CMK (cell line): ENCODE data around the gene GALC.

ENCODE experiments used
- DNase-seq: peaks from one replicate; pipeline ENCODE4 v3.0.0-alpha.2; 2010; ENCODE audit warnings: low read depth

Gene GALC

DNA sequence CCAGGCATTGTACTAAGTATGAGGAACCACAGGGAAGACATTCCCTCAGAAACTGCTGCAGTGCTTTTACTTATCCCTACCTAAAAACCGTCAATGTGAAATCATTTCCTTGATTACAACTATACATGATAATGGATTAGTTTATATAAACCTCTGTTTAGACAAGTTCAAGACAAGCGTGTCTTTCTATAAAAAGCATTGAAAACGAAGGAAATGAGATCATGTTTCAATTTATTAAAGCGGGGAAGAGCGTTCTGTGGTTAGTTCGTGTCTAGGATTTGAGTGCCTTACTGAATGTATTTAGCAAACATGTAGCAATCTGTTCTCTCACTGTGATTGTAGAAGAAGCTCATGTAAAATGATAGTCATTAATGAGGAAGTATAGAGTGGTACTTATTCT lies 37.5 kb downstream of the GALC start:
- no peak for DNase-seq

DNA sequence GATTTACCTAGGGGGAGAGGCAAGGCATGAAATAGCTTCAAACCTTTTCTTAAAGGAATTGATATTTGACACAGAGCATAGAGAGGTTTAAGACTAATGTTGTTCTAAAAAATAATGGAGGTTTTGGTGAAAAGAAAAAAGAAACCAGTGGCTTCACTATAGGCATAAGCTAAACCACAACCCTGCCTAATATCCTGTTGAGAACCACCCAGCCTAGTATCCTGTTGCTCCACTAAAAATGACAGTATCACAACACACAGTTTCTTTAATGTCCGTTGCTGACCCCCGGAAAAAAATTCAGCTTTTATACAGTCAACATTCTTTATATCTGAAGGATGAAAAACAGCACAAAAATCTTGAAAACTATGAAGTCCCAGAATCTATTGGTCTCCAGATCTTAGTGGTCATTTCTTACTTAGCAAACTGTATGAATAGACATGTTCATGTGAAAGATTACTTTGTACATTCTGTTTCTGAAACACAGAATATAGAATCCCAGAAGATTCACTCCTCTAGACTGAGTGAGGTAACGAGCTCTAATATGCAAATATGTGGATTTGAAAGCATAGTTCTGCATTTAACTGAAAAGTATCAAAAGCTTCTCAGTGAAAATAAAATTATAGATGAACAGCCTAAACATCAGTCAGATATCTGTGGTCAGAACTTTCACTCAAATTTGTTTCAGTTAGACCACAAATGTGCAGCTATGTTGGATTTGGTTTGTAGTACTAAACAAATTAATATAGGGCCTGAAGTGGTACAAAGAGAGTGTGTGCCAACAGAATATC lies 40.5 kb downstream of the GALC start:
- DNase-seq, result no peak

DNA sequence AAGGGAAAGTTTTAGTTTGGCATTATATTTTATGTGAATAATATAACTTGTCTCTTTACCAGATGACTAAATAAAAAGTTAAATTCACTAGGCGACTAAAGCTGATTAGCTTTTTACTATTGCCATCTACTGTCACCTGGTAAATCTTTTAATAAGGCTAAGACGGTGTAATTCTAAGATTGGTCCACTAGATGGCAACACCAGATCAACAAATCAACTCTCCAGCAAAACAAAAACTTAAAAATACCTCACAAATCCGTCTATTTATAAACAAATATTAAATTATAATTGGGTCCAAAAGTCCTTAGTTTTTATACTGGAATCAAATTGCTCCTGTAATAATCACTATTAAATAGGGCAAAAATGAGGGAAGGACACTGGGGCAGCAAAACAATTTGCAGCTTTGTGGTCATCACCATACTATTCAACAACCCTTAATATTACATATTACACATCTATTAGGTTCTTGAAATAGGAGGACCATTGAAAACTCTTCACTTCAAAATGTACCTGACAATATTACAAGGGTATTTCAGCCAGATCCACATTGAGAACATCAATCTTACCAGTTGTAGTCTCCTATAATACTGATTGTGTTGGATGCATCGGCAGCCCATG lies 47.9 kb downstream of the GALC start:
- peak; percentile 20 for DNase-seq

DNA sequence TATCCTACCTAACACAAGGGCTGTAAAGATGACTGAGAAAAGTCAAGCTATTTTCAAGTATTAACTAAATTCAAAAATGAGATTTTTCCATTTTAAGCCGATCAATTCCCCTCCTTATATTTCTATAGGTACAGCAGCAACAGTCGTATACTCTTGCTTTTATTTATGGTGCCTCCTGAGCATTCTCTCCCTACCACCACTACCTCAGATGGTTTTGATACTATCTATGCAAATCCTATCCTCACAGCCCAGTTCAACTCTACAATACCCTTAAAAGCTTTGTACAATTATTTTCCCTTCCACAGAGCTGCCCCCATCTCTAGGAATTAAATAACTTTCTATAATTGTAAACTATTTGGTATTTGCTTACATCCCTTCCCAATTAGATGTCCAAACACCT lies 52.1 kb downstream of the GALC start:
- no peak for DNase-seq

DNA sequence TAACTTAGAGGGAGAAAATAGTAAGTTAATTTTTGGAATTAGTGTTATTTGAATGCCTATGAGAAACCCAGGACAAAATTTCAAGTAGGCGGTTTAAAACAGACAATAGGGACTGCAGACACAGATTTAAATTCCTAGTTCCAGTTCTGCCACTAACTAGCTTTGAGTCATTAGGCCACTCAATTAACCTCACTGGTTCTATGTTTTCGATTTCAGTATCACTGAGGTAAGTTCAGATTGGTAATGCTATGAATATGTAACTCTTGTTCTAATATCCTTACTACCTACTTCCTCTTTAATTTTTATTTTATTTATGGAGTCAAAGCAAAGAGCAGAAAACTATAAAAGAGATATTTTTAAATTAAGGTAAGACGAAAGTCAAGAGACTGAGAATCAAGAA lies 52.6 kb downstream of the GALC start:
- no peak for DNase-seq

DNA sequence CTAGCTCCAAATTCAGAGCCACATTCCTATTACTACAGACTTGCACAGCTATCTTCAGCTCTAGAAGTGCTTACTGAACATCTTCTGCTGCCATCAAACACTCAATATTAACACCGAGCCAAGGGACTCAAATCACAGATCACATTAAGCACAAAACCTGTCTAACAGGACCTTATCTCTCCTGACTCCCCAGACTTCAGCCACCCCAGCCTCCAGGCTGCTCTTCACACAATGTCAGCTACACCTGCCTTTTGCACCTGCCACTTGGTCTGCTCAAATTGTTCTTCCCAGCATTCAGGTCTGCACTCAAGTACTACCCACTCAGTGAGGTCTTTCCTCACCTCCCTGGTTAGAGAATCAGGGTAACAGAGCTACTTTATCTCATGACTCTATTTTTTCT lies 57.1 kb downstream of the GALC start:
- no peak for DNase-seq

DNA sequence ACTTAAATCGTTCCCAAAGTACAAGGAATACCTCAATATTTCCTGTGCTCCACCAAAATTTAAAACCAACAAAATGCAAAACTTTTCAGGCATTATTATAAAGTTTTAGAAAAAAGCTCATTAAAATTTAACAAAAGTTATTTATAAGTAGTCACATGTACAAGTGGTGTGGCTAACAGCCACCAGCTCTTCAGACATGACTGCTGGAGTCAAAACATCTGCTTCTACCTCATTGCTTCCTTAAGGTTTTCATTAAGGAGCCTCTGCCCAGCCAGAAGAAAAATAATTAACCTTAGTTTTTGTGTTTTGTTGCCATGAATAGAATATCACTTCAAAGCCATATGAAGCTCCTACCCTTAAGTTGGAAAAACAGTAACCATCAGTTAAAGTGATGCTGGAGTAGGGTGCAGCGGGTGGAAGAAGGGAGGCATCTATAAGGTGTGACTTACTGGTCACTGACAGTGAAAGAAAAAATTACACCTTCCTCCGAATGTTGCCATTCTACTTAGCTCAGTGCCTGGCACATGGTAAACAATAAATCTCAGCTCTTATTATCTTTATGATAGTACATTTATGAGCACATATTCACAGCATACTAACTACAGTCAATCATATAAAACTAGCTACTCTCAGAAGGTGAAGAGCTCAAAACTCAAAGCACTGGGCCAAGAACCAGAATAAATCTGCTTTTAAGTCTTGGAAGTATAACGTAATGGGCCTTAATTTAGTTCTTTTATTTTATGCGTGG lies 57.7 kb downstream of the GALC start:
- DNase-seq, result no peak

DNA sequence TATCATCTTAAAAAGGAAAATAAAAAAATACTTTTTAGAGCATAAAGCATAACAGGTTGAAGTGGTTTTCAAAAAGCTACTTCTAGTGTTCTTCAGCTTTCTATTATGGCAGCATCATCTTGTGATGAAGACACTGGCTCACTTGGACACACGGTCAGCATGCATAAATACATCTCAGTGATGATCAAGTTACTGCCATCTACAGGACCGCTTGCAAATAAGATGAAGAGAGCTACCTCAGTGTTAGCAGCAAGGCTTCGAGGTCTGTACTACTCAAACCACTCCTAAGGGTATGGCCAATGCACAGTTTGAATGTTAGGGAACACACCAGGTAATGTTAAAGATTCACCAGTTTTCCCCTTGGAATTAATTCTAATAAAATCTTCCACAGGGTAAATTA lies 58.8 kb downstream of the GALC start:
- no peak for DNase-seq

DNA sequence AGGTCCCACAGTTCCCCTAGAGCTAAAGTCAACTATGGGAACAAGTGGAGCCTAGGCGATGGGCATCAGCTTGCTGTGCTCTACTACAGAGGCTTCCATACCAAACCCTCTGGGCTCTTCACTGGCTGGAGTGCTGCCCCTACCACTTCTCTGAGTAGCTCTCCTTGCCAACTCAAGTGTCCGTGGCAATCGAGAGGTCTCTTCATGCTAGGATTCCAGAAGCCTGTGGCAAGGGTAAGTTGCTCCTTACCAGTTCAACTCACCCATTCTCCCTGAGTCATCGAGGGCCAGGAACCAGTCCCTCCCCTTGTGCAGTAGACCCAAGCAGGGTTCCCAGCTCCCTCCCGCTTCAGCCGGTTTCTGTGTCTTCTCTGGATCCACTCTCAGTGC lies 76.1 kb downstream of the GALC start:
- no peak for DNase-seq

DNA sequence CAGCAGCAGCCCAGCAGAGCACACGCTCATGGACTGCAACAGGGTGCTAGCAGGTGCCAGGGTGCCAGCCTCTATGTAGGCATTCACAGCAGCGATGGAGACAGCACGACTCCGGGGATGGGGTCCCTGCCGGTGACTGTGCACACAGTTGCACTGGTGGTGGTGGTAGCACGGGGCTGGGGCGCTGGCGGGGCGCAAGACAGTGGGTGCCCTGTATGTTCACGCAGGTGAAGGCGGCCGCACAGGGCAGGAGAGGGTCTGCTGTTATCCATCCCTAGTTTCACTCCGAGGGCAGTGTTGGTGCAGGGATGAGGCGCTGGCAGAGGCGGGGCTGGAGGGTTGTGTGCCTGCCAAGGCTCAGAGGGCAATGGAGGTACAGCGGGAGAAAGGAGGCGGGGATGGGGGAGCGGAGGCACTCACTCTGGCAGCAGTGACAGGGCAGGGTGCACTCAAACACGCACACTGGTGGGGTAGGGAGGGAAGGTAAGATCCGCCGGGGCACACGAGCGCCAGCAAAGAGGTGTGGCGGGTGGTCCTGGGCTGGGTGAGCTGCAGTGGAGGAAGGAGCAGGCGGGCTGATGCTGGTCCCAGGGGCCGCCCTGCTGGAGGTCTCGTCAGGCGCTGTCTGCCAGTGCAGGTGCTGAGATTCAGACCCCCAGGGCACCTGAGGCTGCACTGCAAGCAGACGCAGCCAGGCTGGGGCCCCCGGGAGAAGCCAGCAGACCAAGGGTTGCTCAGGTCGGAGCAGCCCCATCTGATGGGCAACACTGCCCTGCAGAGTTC lies 76.7 kb downstream of the GALC start:
- DNase-seq, result no peak

DNA sequence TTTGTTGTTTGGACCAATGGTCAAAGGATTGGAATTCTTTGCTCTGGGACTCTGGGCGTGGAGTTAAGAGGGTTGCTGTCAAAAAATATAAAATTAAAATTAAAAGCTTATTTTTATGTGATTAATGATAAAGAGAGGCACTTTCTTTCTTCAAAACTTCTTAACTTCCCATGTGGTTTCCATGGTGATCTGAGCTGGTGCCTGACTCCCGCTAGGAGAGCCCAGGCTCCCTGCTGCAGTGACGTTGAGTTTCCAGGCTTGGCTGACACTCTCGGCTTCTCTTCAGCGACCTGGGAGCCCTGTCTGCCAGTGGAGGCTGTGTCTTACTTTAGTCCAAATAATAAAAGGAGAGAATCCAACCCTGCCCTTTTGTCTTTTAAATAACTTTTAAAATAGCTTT lies 84.4 kb downstream of the GALC start:
- no peak for DNase-seq

DNA sequence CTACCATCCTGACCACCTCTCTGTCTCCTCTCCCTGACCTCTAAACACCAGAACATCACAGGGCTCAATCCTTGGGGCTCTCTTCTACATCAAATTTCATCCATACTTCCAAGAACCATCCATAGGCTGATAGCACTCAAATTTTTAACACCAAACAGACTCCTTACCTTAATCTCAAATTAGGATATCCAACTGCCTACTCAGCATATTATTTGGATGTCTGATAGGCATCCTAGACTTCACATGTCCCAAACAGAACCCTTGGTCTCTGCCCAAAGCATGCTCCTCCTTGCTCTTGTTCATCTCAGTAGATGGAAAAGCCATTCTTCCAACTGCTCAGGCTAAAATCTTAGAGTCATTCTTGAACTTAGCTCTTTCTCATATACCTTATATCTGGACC lies 91.3 kb downstream of the GALC start:
- DNase-seq, result no peak

DNA sequence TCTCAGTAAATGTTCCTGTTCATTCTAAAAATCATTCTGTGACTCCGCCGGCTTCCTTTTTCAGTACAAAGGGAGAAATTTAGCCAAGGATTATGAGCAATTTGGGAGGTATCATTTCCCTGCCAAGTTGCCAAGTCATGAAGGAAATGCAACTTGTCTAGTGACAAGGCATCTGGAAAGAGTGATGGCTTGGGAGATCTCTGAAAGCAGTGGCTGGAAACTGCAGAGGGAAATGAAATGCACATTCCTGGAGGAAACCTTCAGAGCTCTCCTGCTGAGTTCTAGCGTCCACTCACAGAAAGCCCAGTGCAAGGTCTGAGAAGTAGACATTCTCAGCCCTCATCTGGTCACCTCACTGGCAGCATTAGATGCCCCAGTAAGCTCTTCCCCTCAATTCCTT lies 91.7 kb downstream of the GALC start:
- no peak for DNase-seq

DNA sequence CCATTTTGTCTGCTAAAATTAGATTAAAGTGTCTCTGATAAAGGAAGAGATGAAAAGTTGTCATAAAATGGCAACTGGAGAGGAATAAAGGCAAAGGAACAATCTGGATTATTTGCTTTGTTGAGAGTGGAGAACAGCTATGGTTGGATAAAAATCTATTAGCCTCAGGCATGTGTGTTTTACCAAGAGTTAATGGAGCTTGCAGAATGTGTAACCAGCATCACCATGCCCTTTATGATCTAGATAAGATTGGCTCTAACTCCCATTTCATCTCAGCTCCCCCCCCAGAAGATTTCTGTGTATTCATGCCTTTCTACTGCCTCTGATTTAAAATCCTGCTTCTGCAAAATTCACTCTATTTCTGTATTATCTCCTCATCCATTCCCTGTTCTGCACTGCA lies 93.8 kb downstream of the GALC start:
- DNase-seq, result no peak

DNA sequence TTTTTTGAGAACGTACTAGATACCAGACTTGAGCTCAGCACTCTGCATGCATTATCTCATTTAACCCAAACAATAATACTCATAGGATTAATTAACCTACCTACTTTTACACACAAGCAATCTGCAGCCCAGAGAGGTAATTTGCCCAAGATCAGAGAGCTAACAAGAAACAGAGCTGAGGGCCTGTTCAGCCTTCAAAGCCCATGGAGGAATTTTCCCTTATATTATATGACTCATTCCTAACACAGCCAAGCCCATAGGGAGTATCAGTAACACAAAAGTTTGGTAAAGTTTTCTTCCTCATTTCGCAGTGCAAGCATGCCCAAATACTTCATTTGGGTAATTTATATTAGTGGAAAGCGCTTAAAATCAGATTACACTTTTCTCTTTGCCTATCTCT lies 94.7 kb downstream of the GALC start:
- no peak for DNase-seq

DNA sequence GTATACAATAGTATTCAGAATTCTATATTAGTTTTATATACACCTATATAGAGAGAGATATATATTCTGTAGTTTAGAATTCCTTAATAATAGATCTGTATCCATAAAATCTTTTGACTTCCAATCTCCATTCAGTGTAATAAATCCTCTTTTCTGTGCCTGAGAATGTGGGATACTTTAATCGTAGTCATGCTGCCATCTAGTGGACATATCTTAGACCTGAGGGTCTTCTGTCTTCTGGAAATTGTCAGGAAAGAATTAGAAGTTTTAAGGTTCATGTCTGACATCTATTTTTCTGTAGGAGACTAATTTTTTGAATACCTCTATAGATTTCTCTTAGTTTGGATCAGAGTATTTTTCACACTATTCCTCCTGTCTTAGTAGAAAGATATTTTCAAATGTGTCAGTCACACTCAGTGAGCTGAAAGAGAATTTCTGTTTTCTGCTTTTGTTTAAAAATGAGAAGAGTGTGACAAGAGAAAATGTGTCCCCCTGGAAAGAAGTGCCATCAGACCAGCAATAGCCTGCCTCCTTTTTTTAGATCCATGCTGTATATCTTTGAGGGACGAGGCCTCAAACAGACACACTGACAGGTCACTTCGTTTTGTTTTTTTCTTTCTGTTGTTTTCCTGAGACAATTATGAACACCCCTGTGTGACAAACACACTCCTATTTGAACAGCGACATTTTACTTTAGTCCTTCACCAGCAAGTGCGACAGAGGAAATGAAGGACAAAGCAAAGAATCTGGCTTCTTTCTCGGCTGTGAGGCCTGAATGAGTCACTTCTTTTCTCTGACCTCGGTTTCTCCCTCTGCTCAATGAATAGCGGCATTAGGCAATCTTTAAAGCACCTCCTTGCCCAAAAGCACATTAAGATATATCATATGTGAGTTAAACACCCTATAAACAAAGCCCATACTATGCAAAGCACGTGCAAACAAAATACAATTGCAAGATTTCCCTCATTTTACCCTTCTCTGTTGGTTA lies 96.3 kb downstream of the GALC start:
- DNase-seq, result no peak

DNA sequence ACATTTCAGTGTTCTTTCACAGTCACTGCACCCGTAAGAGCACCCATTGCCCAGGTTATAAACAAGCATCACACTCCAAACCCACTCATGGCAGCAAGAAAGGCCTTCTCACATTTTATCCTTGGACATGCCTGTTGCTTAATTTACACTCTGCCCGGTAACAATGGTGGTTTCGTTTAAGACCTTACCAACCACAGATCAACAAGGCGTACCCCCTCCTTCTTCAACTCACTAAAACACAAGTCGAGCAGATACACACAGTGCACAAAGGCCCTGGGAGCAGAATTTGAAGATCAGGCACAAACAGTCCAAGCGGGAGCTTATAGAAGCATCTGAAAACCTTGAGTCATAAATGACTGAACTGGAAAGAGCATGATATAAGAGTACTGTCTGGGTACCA lies 98.1 kb downstream of the GALC start:
- no peak for DNase-seq

DNA sequence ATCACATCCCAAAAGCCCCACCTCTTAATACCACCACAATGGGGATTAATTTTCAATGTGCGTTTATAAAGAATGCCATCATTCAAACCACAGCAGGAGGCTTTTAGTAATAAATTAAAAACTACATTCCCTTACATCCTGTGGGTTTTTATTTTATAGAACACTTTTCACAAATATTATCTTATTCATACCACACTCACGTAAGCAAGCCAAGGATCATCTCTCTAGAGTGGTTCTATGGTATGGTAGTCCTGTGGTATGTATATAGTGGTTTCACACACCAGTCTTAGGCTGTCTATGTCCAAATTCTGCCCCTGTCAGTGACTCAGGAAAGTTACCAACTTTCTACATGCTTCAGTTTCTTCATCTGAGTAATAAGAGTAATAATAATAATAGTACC lies 100.2 kb downstream of the GALC start:
- no peak for DNase-seq

DNA sequence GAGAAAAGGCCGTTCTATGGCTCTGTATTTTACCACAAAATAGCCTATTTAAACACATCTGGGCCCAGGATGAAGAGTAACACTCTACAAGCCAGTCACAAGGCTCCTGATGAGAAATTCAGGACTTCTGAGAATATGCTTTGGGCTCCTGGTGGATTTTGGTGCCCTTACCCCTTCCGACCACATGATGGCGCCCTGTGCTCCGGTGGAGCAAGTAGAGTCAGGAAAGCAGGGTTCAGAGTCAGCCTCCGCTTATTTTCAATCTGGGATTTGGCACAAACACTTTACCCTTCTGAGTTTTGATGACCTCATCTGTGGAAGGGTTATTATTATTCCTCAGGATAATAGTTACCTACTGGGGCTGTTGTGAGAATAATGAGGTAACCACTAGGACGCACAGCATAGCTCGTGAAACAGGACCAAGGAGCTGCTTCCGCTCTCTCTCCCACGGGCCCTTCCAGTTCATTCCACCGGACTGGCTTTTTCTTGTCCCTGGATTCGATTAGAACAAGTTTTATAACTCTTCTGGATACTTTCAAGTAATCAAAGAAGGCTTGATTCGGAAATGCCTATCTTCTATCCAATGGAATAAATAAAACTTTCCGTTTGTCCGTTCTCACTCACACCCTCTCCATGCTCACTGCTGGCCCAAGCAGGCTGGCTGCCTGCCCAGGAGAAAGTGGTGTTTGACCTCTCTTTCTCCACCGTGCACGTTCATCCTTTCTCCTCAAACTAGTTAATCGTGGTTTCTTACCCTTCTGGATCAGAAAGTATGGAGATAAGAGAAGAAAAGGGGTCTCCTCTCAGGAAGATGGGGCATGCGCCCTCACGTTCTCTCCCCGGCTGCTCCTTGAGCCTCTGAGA lies 104.6 kb downstream of the GALC start:
- DNase-seq, result no peak

DNA sequence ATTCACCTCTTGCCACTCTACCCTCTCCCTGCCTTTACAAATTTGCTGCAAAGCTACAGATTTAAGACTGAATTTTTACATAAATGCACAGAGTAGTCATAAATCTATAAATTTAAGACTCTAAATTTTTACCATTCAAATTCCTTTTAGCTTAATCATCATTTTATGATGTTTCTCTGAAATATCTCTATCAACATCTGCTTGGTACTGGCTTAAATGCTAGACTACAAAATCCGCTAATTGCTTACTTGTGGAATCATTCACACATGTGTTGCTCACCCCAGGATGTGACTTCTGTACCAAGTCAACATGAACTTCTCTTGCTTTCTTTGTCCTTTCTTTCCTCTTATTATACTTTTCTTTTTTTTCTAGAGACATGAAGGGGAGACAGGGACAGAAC lies 109.2 kb downstream of the GALC start:
- no peak for DNase-seq
